Liver (tissue), 3 donors: ENCODE measurements around the gene BICDL1.

ENCODE experiments used
- FOXA2 ChIP-seq: IDR thresholded peaks from 2 replicates; pipeline ENCODE4 v1.6.1; 2016; ENCODE audit warnings: antibody characterized with exemption
- GABPA ChIP-seq, 2 donors: IDR thresholded peaks in 1 of 2; conservative IDR thresholded peaks in 1 of 2; 2 replicates each; pipeline ENCODE4 v1.6.1; 2016; ENCODE audit warnings: antibody characterized with exemption in 2 of 2, mild to moderate bottlenecking in 1 of 2, moderate library complexity in 1 of 2
- JUND ChIP-seq, 2 donors: IDR thresholded peaks; 2 replicates each; pipeline ENCODE4 v1.6.1; 2016; ENCODE audit warnings: antibody characterized with exemption in 2 of 2
- NR2F2 ChIP-seq: IDR thresholded peaks from 2 replicates; pipeline ENCODE4 v1.6.1; 2016; ENCODE audit warnings: antibody characterized with exemption
- RAD21 ChIP-seq, 2 donors: IDR thresholded peaks; 2 replicates each; pipeline ENCODE4 v1.6.1; 2016; ENCODE audit warnings: antibody characterized with exemption in 2 of 2, mild to moderate bottlenecking in 2 of 2
- RXRA ChIP-seq, 2 donors: IDR thresholded peaks; 2 replicates each; pipeline ENCODE4 v1.6.1; 2017 to 2018; ENCODE audit warnings: antibody characterized with exemption in 2 of 2, mild to moderate bottlenecking in 1 of 2
- TAF1 ChIP-seq: conservative IDR thresholded peaks from 2 replicates; pipeline ENCODE4 v1.6.1; 2016; ENCODE audit warnings: antibody characterized with exemption, mild to moderate bottlenecking
- YY1 ChIP-seq: IDR thresholded peaks from 2 replicates; pipeline ENCODE4 v1.6.1; 2016; ENCODE audit warnings: antibody characterized with exemption, mild to moderate bottlenecking
- TF ChIP-seq, protein P1 (sequence below): fragments of 150-350 bp; IDR thresholded peaks from 2 replicates; pipeline ENCODE4 v1.5.1; 2017; ENCODE audit warnings: improper control_type of control experiment, low read depth, low read length; ENCODE audit not compliant: missing input control
- TF ChIP-seq, protein P2 (sequence below): IDR thresholded peaks from 2 replicates; pipeline ENCODE4 v1.6.1; 2016; ENCODE audit warnings: antibody characterized with exemption, mild to moderate bottlenecking
- donor health status: healthy.
- donor health status: healthy.

DNA sequence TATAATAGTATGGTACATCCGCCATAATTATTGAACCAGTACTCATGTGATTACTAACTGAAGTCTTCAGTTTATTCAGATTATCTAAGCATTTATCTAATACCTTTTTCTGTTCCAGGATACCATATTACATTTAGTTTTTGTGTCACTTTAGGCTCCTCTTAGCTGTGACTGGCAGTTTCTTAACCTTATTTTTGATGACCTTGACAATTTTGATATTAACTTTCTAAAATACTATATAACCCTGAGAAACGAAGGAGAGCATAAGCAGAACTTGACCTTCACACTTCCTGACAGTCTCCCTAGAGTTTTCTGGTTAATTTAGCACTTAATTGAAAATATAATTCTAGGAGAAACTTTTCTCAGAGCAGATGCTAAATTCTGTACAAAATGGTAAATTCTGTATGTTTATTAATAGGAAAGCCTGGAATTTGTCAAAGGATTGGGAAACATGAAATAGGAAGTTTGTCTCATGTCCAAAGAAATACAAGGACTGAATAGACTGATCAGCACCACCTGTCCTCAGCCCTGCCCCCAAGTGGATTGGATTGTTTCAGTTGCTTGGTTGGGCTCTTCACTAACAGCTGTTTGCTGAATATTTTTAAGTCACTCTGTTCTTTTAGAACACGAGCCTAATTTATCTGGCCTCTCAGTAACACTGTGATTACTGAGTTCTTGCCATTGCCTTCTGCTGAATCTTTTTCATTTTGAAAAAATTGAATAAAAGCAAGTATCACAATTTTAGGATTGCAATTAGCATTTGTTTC, 6.0 kb downstream of the BICDL1 start:
- TF ChIP-seq JUND (IDR thresholded peaks at IDR 0.05) (no peak), YY1 (no peak), RAD21 (IDR thresholded peaks at IDR 0.05) (no peak), NR2F2 (no peak), GABPA (IDR thresholded peaks at IDR 0.05 in 1 of 2, conservative IDR thresholded peaks at IDR 0.05 in 1 of 2) (no peak), TAF1 (no peak), FOXA2 (no peak), RXRA (IDR thresholded peaks at IDR 0.05) (no peak)
- TF ChIP-seq, protein P1, sequence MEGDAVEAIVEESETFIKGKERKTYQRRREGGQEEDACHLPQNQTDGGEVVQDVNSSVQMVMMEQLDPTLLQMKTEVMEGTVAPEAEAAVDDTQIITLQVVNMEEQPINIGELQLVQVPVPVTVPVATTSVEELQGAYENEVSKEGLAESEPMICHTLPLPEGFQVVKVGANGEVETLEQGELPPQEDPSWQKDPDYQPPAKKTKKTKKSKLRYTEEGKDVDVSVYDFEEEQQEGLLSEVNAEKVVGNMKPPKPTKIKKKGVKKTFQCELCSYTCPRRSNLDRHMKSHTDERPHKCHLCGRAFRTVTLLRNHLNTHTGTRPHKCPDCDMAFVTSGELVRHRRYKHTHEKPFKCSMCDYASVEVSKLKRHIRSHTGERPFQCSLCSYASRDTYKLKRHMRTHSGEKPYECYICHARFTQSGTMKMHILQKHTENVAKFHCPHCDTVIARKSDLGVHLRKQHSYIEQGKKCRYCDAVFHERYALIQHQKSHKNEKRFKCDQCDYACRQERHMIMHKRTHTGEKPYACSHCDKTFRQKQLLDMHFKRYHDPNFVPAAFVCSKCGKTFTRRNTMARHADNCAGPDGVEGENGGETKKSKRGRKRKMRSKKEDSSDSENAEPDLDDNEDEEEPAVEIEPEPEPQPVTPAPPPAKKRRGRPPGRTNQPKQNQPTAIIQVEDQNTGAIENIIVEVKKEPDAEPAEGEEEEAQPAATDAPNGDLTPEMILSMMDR = no peak
- TF ChIP-seq, protein P2, sequence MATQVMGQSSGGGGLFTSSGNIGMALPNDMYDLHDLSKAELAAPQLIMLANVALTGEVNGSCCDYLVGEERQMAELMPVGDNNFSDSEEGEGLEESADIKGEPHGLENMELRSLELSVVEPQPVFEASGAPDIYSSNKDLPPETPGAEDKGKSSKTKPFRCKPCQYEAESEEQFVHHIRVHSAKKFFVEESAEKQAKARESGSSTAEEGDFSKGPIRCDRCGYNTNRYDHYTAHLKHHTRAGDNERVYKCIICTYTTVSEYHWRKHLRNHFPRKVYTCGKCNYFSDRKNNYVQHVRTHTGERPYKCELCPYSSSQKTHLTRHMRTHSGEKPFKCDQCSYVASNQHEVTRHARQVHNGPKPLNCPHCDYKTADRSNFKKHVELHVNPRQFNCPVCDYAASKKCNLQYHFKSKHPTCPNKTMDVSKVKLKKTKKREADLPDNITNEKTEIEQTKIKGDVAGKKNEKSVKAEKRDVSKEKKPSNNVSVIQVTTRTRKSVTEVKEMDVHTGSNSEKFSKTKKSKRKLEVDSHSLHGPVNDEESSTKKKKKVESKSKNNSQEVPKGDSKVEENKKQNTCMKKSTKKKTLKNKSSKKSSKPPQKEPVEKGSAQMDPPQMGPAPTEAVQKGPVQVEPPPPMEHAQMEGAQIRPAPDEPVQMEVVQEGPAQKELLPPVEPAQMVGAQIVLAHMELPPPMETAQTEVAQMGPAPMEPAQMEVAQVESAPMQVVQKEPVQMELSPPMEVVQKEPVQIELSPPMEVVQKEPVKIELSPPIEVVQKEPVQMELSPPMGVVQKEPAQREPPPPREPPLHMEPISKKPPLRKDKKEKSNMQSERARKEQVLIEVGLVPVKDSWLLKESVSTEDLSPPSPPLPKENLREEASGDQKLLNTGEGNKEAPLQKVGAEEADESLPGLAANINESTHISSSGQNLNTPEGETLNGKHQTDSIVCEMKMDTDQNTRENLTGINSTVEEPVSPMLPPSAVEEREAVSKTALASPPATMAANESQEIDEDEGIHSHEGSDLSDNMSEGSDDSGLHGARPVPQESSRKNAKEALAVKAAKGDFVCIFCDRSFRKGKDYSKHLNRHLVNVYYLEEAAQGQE = no peak
